ENCODE data around the gene XXYLT1.

DNA sequence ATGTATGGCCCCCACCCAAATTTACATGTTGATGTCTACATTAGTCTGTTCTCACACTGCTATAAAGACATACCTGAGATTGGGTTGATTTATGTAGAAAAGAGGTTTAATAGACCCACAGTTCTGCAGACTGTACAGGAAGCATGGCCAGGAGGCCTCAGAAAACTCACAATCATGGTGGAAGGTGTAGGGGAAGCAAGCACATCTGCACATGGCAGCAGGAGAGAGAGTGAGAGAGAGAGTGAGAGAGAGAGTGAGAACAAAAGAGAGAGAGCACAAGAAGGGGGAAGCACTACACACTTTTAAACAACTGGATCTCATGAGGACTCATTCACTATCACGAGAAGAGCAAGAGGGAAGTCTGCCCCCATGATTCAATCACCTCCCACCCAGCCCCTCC lies 130.5 kb downstream of the XXYLT1 start:
- no peak for TF ChIP-seq POLR2A (IDR thresholded peaks at IDR 0.05)
- TF ChIP-seq, protein P1, sequence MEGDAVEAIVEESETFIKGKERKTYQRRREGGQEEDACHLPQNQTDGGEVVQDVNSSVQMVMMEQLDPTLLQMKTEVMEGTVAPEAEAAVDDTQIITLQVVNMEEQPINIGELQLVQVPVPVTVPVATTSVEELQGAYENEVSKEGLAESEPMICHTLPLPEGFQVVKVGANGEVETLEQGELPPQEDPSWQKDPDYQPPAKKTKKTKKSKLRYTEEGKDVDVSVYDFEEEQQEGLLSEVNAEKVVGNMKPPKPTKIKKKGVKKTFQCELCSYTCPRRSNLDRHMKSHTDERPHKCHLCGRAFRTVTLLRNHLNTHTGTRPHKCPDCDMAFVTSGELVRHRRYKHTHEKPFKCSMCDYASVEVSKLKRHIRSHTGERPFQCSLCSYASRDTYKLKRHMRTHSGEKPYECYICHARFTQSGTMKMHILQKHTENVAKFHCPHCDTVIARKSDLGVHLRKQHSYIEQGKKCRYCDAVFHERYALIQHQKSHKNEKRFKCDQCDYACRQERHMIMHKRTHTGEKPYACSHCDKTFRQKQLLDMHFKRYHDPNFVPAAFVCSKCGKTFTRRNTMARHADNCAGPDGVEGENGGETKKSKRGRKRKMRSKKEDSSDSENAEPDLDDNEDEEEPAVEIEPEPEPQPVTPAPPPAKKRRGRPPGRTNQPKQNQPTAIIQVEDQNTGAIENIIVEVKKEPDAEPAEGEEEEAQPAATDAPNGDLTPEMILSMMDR (IDR thresholded peaks at IDR 0.05) = no peak
